Kidney glomerular epithelial cell (primary cell): ENCODE data around the gene YJU2.

Source experiments
- DNase-seq: peaks from one replicate; lab custom pipeline; 2025; lab: John Stamatoyannopoulos, UW

Gene YJU2

GRCh38 chr19:4298810-4299550 lies 52.1 kb downstream of the YJU2 start:
- DNase-seq = no peak

GRCh38 chr19:4300589-4300988 lies 53.7 kb downstream of the YJU2 start:
- no peak for DNase-seq

- no peak for DNase-seq
These were observed 54.8 kb downstream of the YJU2 start for GRCh38 chr19:4301590-4302242.

- DNase-seq = no peak
These were observed 55.4 kb downstream of the YJU2 start, which contains the start of gene TMIGD2 for GRCh38 chr19:4302243-4302640. TMIGD2 (minus strand) TSS chr19:4302389; CDS start chr19:4302385, 4 bp downstream.

GRCh38 chr19:4303819-4304537 lies 57.1 kb downstream of the YJU2 start:
- no peak for DNase-seq

GRCh38 chr19:4304538-4305256 lies 57.8 kb downstream of the YJU2 start, which contains the start of gene FSD1:
FSD1 (plus strand) TSS chr19:4304598; CDS start chr19:4304747, 149 bp downstream.
- DNase-seq = peak; percentile 7

GRCh38 chr19:4305257-4305612 lies 58.4 kb downstream of the YJU2 start:
- no peak for DNase-seq

- no peak for DNase-seq
These were observed 58.8 kb downstream of the YJU2 start for GRCh38 chr19:4305659-4306058.

- DNase-seq = no peak
These were observed 63.6 kb downstream of the YJU2 start for GRCh38 chr19:4310247-4311121.

GRCh38 chr19:4313847-4314490 lies 67.1 kb downstream of the YJU2 start:
- no peak for DNase-seq

- no peak for DNase-seq
These were observed 70.1 kb downstream of the YJU2 start for GRCh38 chr19:4316956-4317355.

GRCh38 chr19:4318460-4318859 lies 71.6 kb downstream of the YJU2 start:
- DNase-seq = no peak
